HUES64 (cell line): ENCODE results near the gene FRMPD3. TPM values are rescaled to one million over a fixed set of nuclear protein-coding genes. Genes with fewer than 3 reads are reported as not detected.

Source experiments
- H3K27ac ChIP-seq: 2 replicates; pipeline ENCODE4 v1.7.0; 2013; ENCODE audit warnings: low read depth, low read length, inconsistent platforms
- H3K27me3 ChIP-seq: 2 replicates; pipeline ENCODE4 v1.6.1; 2013; ENCODE audit warnings: mild to moderate bottlenecking, low read length; ENCODE audit not compliant: insufficient read depth
- H3K36me3 ChIP-seq: 2 replicates; pipeline ENCODE4 v1.6.1; 2013; ENCODE audit warnings: mild to moderate bottlenecking, low read length; ENCODE audit not compliant: insufficient read depth
- H3K4me1 ChIP-seq: 2 replicates; pipeline ENCODE4 v1.6.1; 2013; ENCODE audit warnings: mild to moderate bottlenecking, low read length, moderate library complexity; ENCODE audit not compliant: insufficient read depth
- H3K4me3 ChIP-seq: 2 replicates; pipeline ENCODE4 v1.5.1; 2013; ENCODE audit warnings: mild to moderate bottlenecking, low read length, moderate library complexity
- H3K9ac ChIP-seq: 2 replicates; pipeline ENCODE4 v1.6.1; 2013; ENCODE audit warnings: mild to moderate bottlenecking, low read depth, low read length
- H3K9me3 ChIP-seq: 2 replicates; pipeline ENCODE4 v1.6.1; 2013; ENCODE audit warnings: low read depth, low read length; ENCODE audit not compliant: insufficient read depth
- WGBS: fragments of 150-250, 120-280 bp; methylation state at CpG from one replicate; pipeline ENCODE4 v1.1.7; 2013; ENCODE audit warnings: missing lambda C conversion rate; 5-methylcytosine and 5-hydroxymethylcytosine counted together
- polyA plus RNA-seq, 2 experiments: library from polyadenylated mRNA; stranded (reverse); fragments of 50-300 nt; gene quantifications; one replicate each; pipeline ENCODE4 v1.2.3, GENCODE V29; 2013

The FRMPD3 gene
- polyA plus RNA-seq (2013, experiment 1 of 2): 0.15 TPM
- 0.38 TPM for polyA plus RNA-seq (2013, experiment 2 of 2)

DNA sequence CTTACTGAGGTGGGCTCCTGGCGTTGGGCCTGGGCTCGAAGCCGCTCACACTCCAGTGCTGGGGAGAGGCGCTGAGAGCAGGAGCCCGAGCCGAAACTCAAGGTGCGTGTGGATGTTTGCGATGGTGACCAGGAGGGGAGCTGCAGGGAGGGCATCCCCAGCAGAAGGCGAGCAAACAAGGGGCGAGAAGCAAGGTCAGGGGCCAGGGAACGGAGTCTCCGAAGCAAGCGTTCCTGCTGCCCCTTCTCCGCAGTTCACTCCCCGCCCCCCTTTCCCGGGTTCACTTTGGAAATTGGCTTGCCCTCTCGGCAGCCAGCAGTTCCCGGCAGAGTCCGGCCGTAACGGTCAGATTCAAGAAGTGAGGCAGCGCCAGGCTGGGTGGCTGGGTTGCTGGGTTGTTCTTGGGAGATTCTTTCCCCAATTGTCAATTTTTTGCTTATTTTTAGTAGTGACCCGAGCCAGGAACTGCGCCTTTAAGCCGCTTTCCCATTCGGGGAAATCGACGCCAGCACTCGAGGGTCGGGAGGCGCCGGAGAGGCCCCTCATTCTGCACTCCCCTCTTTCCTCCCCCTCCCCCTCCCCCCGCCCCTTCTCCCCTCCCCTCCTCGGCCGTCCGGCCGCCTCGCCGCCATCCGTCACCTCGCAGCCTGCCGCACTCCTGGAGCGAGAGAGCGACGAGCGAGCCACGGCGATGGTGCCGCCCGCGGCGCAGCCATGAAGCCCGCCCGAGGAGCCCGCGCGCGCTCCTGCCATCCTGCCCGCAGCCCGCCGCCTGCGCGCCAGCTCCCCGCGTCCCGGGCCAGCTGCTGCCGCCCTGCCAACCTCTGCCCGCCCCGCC, at the start of gene FRMPD3:
Gene FRMPD3 (plus strand): TSS at position 655 of the 838 bp plus-strand sequence. CDS start 76,937 bp downstream, outside the sequence.
- Histone ChIP-seq H3K27me3 (peaks cover 47% of the 10 kb centered on the region), H3K9ac (no peak within 1 kb of the TSS)
- 0% methylated on average over 68 of the region's 69 CpGs for WGBS

DNA sequence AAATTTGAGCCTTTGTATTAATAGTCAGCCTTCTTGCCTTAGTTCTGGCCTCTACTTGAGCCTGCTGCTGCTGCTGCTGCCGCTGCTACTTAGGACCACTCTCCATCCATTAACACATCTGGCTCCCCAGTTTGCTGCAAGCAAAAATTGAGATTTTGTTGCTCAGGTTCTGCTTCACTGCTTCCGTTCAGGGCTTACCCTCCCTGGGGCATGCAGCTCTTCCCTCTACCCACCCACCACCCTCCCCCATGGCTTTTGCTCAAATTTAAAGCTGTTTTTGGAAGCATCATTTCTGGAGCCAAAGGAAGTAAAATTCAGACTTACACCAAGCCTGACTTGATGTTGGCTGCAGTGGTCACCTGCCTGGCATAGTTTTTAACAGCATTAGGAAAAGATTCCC, 28.9 kb upstream of the FRMPD3 start:
- Histone ChIP-seq H3K4me3 (no peak overlapping the region), H3K9ac (no peak overlapping the region), H3K27ac (no peak overlapping the region), H3K36me3 (no peaks in the 10 kb centered on the region), H3K4me1 (no peaks in the 10 kb centered on the region), H3K9me3 (no peaks in the 10 kb centered on the region), H3K27me3 (no peaks in the 10 kb centered on the region)
- WGBS: 77% methylated on average over 2 of the region's 2 CpGs

More for the DNA sequence above, at the start of gene FRMPD3:
- H3K4me3 ChIP-seq: peak within 1 kb of the TSS; percentile 71
- H3K4me1 ChIP-seq: peaks cover 20% of the 10 kb centered on the region
- no peaks in the 10 kb centered on the region for H3K36me3 ChIP-seq
- no peak within 1 kb of the TSS for H3K27ac ChIP-seq
- no peaks in the 10 kb centered on the region for H3K9me3 ChIP-seq

DNA sequence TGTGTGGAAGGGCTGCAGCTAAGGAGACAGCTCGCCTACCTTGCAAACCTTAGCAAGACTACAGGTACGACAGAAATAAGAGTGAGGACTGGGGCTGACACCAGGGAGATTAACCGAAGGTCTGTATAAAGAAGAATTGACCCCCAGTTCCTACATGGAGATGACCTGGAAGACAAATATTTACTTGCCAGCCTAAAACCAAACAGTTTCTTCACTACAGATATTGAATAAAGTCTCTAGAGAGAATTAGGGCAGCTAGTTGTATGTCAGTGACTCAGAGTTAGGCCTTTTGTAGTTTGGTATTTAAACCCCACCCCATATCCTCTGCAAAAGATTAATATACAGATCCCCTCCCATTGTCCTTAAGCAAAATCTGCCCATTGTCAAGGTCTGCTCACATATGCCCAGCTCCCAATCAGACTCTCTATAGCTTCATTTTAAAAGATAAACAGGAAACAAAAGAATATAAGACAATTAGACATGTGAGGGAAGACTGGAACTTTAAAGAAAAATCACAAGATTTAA, 28.1 kb upstream of the FRMPD3 start:
- no peaks in the 10 kb centered on the region for H3K9me3 ChIP-seq
- H3K4me3 ChIP-seq: no peak overlapping the region
- no peaks in the 10 kb centered on the region for H3K27me3 ChIP-seq
- no peak overlapping the region for H3K27ac ChIP-seq
- WGBS: 78% methylated on average over 1 of the region's 3 CpGs
- no peak overlapping the region for H3K9ac ChIP-seq
- no peaks in the 10 kb centered on the region for H3K4me1 ChIP-seq
- H3K36me3 ChIP-seq: no peaks in the 10 kb centered on the region

DNA sequence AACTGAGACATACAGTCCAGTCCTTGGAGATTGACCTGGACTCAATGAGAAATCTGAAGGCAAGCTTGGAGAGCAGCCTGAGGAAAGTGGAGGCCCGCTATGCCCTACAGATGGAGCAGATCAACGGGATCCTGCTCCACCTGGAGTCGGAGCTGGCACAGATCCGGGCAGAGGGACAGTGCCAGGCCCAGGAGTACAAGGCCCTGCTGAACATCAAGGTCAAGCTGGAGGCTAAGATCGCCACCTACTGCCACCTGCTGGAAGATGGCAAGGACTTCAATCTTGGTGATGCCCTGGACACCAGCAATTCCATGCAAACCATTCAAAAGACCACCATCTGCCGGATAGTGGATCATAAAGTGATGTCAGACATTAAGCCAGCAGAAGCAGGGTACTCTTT, 20.4 kb upstream of the FRMPD3 start:
- H3K9me3 ChIP-seq: no peaks in the 10 kb centered on the region
- no peak overlapping the region for H3K27ac ChIP-seq
- no peak overlapping the region for H3K4me3 ChIP-seq
- H3K4me1 ChIP-seq: no peaks in the 10 kb centered on the region
- 51% methylated on average over 6 of the region's 6 CpGs for WGBS
- no peak overlapping the region for H3K9ac ChIP-seq
- no peaks in the 10 kb centered on the region for H3K27me3 ChIP-seq
- H3K36me3 ChIP-seq: no peaks in the 10 kb centered on the region

DNA sequence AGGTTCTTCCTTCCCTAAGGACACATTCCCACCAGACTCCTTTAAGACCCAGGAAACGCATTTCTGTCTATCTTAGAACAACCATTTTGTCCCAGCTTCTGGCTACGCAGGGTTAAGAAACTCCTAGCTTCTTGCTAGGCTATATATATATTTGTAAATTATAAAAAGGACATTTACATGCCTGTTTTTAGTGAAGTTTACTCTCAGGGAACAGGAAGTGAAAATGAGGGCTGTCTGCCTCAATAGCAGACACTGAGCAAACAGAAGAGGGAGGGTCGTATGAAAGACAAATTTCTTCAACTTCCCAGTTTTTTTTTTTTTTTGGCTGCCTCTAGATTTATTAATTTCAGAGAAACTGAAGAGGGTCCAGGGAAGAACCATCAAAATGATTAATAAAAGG, 9.3 kb upstream of the FRMPD3 start:
- H3K4me3 ChIP-seq: no peak overlapping the region
- H3K4me1 ChIP-seq: peaks cover 9% of the 10 kb centered on the region; the same call in 1 of the 2 replicates
- no peaks in the 10 kb centered on the region for H3K36me3 ChIP-seq
- no peak overlapping the region for H3K9ac ChIP-seq
- H3K9me3 ChIP-seq: no peaks in the 10 kb centered on the region
- no peaks in the 10 kb centered on the region for H3K27me3 ChIP-seq
- 100% methylated on average over 1 of the region's 3 CpGs for WGBS
- H3K27ac ChIP-seq: no peak overlapping the region

DNA sequence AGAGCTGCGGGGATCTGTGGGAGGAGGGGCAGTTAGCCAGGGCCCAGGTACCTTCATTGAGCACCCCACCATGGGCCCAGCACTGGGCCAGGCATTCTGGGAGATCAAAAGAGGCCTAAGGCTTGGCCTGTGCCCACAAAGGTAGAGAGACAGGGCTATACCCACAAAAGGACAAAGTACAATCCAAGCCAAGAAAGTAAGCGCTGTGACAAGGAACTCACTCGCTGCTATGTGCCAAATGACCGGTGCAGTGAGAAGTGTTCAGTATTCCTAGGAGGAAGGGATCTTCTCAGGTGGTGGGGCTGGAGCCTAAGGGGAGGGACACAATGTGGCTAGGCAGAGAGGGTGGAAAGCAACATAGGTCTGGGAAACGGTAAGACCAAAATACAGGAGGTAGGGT, 8.8 kb upstream of the FRMPD3 start:
- Histone ChIP-seq H3K27ac (no peak overlapping the region), H3K4me3 (no peak overlapping the region), H3K27me3 (no peaks in the 10 kb centered on the region), H3K4me1 (peaks cover 14% of the 10 kb centered on the region; the same call in 1 of the 2 replicates), H3K9me3 (no peaks in the 10 kb centered on the region), H3K9ac (no peak overlapping the region), H3K36me3 (no peaks in the 10 kb centered on the region)
- 92% methylated on average over 5 of the region's 5 CpGs for WGBS

DNA sequence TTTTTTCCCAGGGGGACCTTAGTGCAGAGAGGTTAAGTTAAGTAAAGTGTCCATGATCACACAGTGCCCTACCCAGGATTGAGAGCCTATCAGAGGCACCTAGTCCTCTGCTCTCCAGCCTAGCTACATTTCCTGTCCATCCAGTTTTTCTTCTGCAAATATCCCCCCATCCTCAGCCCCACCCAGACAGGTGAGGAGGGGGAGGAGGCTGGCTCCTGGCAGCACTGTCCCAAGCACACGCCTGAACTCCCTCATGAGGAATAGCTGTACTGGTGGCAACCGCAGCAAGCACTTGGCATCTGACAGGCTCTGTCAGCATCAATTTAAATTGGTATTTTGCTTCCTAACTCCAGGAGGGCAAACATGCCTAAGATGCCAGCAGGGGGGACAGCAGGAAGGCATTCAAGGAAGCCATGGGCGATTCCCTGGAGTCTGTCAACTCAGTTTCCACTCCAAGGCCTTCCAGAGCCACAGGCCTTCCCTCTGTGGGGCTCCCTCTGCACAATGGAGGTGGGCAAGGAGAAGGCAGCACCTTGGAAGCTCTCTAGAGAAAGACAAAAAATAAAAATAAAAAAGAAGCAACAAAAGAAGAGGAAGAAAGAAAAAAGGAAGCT, 6.4 kb upstream of the FRMPD3 start:
- Histone ChIP-seq H3K4me1 (peaks cover 14% of the 10 kb centered on the region; the same call in 1 of the 2 replicates), H3K4me3 (no peak overlapping the region), H3K9ac (no peak overlapping the region), H3K27me3 (peaks cover 17% of the 10 kb centered on the region), H3K36me3 (no peaks in the 10 kb centered on the region), H3K9me3 (no peaks in the 10 kb centered on the region), H3K27ac (no peak overlapping the region)
- 49% methylated on average over 3 of the region's 3 CpGs for WGBS

DNA sequence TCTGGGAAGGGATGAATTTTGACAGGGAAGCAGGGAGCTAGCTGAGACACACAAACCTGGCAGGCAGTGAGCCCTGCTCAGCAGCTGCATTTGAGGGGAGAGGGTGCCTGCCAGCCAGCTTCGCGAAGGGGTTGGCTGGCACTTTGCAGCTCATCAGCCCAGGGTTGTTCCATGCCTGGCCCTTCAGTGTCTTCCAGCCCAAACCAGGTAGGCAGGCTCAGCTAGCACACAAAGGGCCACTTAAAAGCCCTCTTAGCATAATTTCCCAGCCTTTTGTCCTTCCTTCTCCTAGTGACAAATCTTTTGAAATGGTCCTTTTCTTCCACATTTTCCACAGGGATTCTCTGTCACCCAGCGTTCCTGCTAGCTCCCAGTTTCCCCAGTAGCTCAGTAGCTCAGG, 4.3 kb upstream of the FRMPD3 start:
- Histone ChIP-seq H3K9ac (no peak overlapping the region), H3K27ac (no peak overlapping the region), H3K4me1 (peaks cover 20% of the 10 kb centered on the region), H3K27me3 (peaks cover 31% of the 10 kb centered on the region), H3K9me3 (no peaks in the 10 kb centered on the region), H3K36me3 (no peaks in the 10 kb centered on the region), H3K4me3 (no peak overlapping the region)
- 30% methylated on average over 3 of the region's 3 CpGs for WGBS

DNA sequence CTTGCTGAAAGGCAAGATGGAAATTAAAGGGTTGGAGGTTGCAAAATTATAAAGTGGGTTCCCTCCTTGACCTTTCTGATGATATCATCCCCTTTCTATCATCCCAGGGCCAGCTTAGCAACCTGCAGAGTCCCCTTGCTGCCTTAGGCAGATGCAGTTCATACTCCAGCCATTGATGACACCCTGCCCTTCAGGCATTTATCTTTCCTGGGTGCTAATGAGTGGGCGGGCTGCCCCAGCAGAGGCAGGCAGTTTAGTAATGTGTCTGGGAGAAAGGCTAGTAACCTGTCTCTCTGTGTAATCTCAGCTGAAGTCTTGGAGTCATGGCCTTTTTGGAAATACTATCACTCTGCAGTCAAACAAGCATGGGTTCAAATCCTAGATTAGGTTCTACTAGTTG, 3.8 kb upstream of the FRMPD3 start:
- H3K27me3 ChIP-seq: peaks cover 36% of the 10 kb centered on the region

DNA sequence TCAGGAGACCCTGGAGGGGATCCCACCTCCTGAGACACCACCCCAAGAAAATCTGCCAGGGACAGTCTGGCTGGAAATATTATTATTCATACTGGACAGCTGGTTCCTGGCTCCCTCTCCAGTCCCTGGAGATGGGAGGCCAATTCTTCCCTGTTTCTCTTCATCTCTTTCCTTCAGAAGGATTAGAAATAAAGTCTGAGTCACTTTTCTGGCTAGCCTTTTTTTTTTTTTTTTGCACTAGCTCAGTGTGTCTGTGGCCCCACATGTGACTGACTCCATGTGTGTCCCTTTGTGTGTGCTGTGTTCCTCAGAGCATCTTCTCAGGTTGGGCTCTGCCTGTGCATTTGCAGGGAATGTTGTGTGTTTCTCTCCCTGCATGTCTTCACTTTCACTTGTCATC, 1.8 kb upstream of the FRMPD3 start:
- peaks cover 27% of the 10 kb centered on the region for H3K4me1 ChIP-seq
- H3K27me3 ChIP-seq: peaks cover 47% of the 10 kb centered on the region
- H3K36me3 ChIP-seq: no peaks in the 10 kb centered on the region
- no peak overlapping the region for H3K27ac ChIP-seq
- H3K4me3 ChIP-seq: no peak overlapping the region
- no peak overlapping the region for H3K9ac ChIP-seq
- no peaks in the 10 kb centered on the region for H3K9me3 ChIP-seq

More for the DNA sequence above, 3.8 kb upstream of the FRMPD3 start:
- no peaks in the 10 kb centered on the region for H3K36me3 ChIP-seq
- H3K9ac ChIP-seq: no peak overlapping the region
- no peak overlapping the region for H3K27ac ChIP-seq
- H3K4me3 ChIP-seq: no peak overlapping the region
- H3K9me3 ChIP-seq: no peaks in the 10 kb centered on the region
- 83% methylated on average over 1 of the region's 1 CpG for WGBS
- peaks cover 20% of the 10 kb centered on the region for H3K4me1 ChIP-seq

DNA sequence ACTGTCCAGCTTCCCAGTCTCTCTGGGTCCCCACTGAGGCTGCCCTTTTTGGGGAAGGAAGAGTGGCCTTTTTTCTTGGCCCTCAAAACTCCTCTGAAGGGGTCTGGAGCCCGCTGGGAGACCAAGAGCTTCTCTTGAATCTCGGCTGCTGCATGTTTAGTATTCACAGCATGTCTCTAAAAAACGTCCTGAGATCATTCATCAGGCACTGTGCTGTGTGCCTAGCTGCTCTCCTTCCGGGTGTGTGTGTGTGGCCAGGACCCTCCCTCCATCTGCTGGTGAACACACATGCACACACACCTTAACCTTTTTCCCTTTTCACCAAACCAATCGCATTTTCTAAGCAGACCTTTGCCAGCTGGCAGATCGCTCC, 841 bp upstream of the FRMPD3 start:
- no peak overlapping the region for H3K9ac ChIP-seq

More for the DNA sequence above, 841 bp upstream of the FRMPD3 start:
- no peaks in the 10 kb centered on the region for H3K9me3 ChIP-seq
- peak overlapping the region; percentile 71 for H3K4me3 ChIP-seq
- H3K4me1 ChIP-seq: peaks cover 20% of the 10 kb centered on the region
- 9% methylated on average over 6 of the region's 6 CpGs for WGBS
- H3K27me3 ChIP-seq: peaks cover 47% of the 10 kb centered on the region
- no peak overlapping the region for H3K27ac ChIP-seq
- no peaks in the 10 kb centered on the region for H3K36me3 ChIP-seq
